CD4-positive, alpha-beta memory T cell (primary cell): Measurements from ENCODE around the gene MRPS18A. TPM values are rescaled to one million over a fixed set of nuclear protein-coding genes. Genes with fewer than 3 reads are reported as not detected.
A peak's percentile ranks its signal among the peaks of the same experiment; 100 is the strongest.

Source experiments
- CTCF ChIA-PET: fragments of 350-600 bp; sonication (Branson Sonifier 250); formaldehyde crosslinking; loops from one replicate; lab custom pipeline; 2021; ENCODE audit warnings: inconsistent platforms; ENCODE audit not compliant: partially characterized antibody; lab: Charles Lee
- POLR2A ChIA-PET: fragments of 350-600 bp; sonication (Branson Sonifier 250); formaldehyde crosslinking; loops from one replicate; lab custom pipeline; 2021; ENCODE audit not compliant: partially characterized antibody; lab: Charles Lee
- DNase-seq, 5 donors: peaks; one replicate each; pipeline versions ENCODE4 v3.0.0 to v3.0.0-alpha.2; 2020 to 2022; ENCODE audit warnings: mixed read lengths in 1 of 5
- H3K27ac ChIP-seq: one replicate; pipeline ENCODE4 v1.7.0; 2013; ENCODE audit warnings: low read depth, low read length
- H3K27me3 ChIP-seq: 2 replicates; pipeline ENCODE4 v1.7.0; 2013; ENCODE audit warnings: mild to moderate bottlenecking, low read length, moderate library complexity; ENCODE audit not compliant: insufficient read depth
- H3K36me3 ChIP-seq: 2 replicates; pipeline ENCODE4 v1.7.0; 2013; ENCODE audit warnings: mild to moderate bottlenecking, low read length, moderate library complexity; ENCODE audit not compliant: insufficient read depth
- H3K4me1 ChIP-seq: 2 replicates; pipeline ENCODE4 v1.7.0; 2013; ENCODE audit warnings: mild to moderate bottlenecking, low read length, moderate library complexity; ENCODE audit not compliant: insufficient read depth
- H3K4me3 ChIP-seq, 2 donors: one replicate each; pipeline ENCODE4 v1.7.0; 2013; ENCODE audit warnings: low read length in 2 of 2, mild to moderate bottlenecking in 1 of 2
- H3K9me3 ChIP-seq, 2 donors: one replicate each; pipeline ENCODE4 v1.7.0; 2013; ENCODE audit warnings: low read length in 2 of 2, control low read depth in 1 of 2; ENCODE audit not compliant: control insufficient read depth in 1 of 2
- H3K27ac Mint-ChIP-seq, 7 donors: one replicate each; pipeline ENCODE4 v1.8.0; 2020 to 2021; ENCODE audit warnings: mixed read lengths in 7 of 7, mild to moderate bottlenecking in 6 of 7, inconsistent platforms in 3 of 7, moderate library complexity in 3 of 7
- H3K27me3 Mint-ChIP-seq, 2 donors: one replicate each; pipeline ENCODE4 v1.8.0; 2020 to 2021; ENCODE audit warnings: mixed read lengths in 2 of 2
- H3K36me3 Mint-ChIP-seq, 2 donors: one replicate each; pipeline ENCODE4 v1.8.0; 2020 to 2021; ENCODE audit warnings: mixed read lengths in 2 of 2, inconsistent platforms in 1 of 2, mild to moderate bottlenecking in 1 of 2
- H3K4me1 Mint-ChIP-seq, 4 donors: one replicate each; pipeline ENCODE4 v1.8.0; 2020 to 2021; ENCODE audit warnings: mixed read lengths in 4 of 4, mild to moderate bottlenecking in 1 of 4
- H3K4me3 Mint-ChIP-seq, 8 donors: one replicate each; pipeline ENCODE4 v1.8.0; 2020 to 2021; ENCODE audit warnings: mixed read lengths in 8 of 8, mild to moderate bottlenecking in 7 of 8, moderate library complexity in 6 of 8, inconsistent platforms in 3 of 8
- H3K9me3 Mint-ChIP-seq, 8 donors: one replicate each; pipeline ENCODE4 v1.8.0; 2020 to 2021; ENCODE audit warnings: mixed read lengths in 8 of 8, mild to moderate bottlenecking in 5 of 8, inconsistent platforms in 3 of 8, moderate library complexity in 1 of 8
- intact Hi-C: fragments of 100-400 bp; cut with micrococcal nuclease; formaldehyde crosslinking; loops from one replicate; pipeline ENCODE4 v1.15.1; 2023
- polyA plus RNA-seq, 2 donors: library from polyadenylated mRNA; unstranded; fragments of 300-500 nt; fragmentation: Illumina TruSeq; gene quantifications; one replicate each; pipeline ENCODE4 v1.2.3, GENCODE V29; 2021
- total RNA-seq, 2 experiments: library from RNA; stranded (reverse); gene quantifications; one replicate each; pipeline ENCODE4 v1.2.3, GENCODE V29; 2021

MRPS18A gene
- total and polyA plus RNA-seq, 4 experiments from 2014 or later: 31.3 to 86.1 (median 47.5) TPM

- Histone ChIP-seq H3K9me3 (no peaks in the 10 kb centered on the region), H3K27ac (no peak overlapping the region), H3K4me1 (peaks cover 21% of the 10 kb centered on the region), H3K4me3 (no peak overlapping the region), H3K27me3 (no peaks in the 10 kb centered on the region), H3K36me3 (no peaks in the 10 kb centered on the region)
- H3K27ac Mint-ChIP-seq: peak overlapping the region in 1 of 7 donors; percentile 16
- no peak for DNase-seq
- H3K9me3 Mint-ChIP-seq: peaks cover 3 to 32% (median 10%) of the 10 kb centered on the region in 8 donors
- CTCF ChIA-PET: interaction anchor here (1.4 kb wide), 1 partner anchor 40 kb away, joined by 3 read pairs; the partner anchor contains the start of gene VEGFA
- intact Hi-C loops: no loop called here
- H3K4me3 Mint-ChIP-seq: no peak overlapping the region
- no peaks in the 10 kb centered on the region for H3K36me3 Mint-ChIP-seq
- peaks cover 3 to 40% (median 9%) of the 10 kb centered on the region in 4 donors for H3K4me1 Mint-ChIP-seq
- H3K27me3 Mint-ChIP-seq: no peaks in the 10 kb centered on the region
- POLR2A ChIA-PET: no interaction called here
Measured at GRCh38 chr6:43730634-43731033, 43.0 kb upstream of the MRPS18A start.

GRCh38 chr6:43729537-43729936, 41.9 kb upstream of the MRPS18A start:
- Mint-ChIP-seq H3K36me3 (no peaks in the 10 kb centered on the region), H3K27ac (no peak overlapping the region), H3K9me3 (peaks cover 3 to 32% (median 10%) of the 10 kb centered on the region in 8 donors), H3K4me3 (no peak overlapping the region), H3K4me1 (peaks cover 12 to 44% (median 19%) of the 10 kb centered on the region in 4 donors), H3K27me3 (no peaks in the 10 kb centered on the region)
- H3K27ac ChIP-seq: no peak overlapping the region
- H3K9me3 ChIP-seq: no peaks in the 10 kb centered on the region
- no peak overlapping the region for H3K4me3 ChIP-seq
- intact Hi-C loops: no loop called here
- DNase-seq: no peak
- no peaks in the 10 kb centered on the region for H3K36me3 ChIP-seq
- ChIA-PET POLR2A (no interaction called here), CTCF (no interaction called here)
- H3K27me3 ChIP-seq: no peaks in the 10 kb centered on the region
- H3K4me1 ChIP-seq: peaks cover 28% of the 10 kb centered on the region

GRCh38 chr6:43728586-43728985, 41.0 kb upstream of the MRPS18A start:
- peak overlapping the region in 1 of 7 donors; percentile 5 for H3K27ac Mint-ChIP-seq
- peaks cover 28% of the 10 kb centered on the region for H3K4me1 ChIP-seq
- H3K9me3 ChIP-seq: no peaks in the 10 kb centered on the region
- intact Hi-C loops: no loop called here
- DNase-seq: no peak
- no peak overlapping the region for H3K27ac ChIP-seq
- H3K27me3 Mint-ChIP-seq: no peaks in the 10 kb centered on the region
- ChIA-PET POLR2A (no interaction called here), CTCF (interaction anchor here (0.7 to 1.3 kb wide), 2 partner anchors 346 to 350 kb away, joined by 3 to 5 read pairs; no protein-coding TSS in a partner anchor)
- H3K9me3 Mint-ChIP-seq: peaks cover 3 to 32% (median 10%) of the 10 kb centered on the region in 8 donors
- H3K4me1 Mint-ChIP-seq: peaks cover 18 to 45% (median 27%) of the 10 kb centered on the region in 4 donors
- no peaks in the 10 kb centered on the region for H3K27me3 ChIP-seq
- no peak overlapping the region for H3K4me3 ChIP-seq
- H3K4me3 Mint-ChIP-seq: no peak overlapping the region
- no peaks in the 10 kb centered on the region for H3K36me3 Mint-ChIP-seq
- no peaks in the 10 kb centered on the region for H3K36me3 ChIP-seq

DNA sequence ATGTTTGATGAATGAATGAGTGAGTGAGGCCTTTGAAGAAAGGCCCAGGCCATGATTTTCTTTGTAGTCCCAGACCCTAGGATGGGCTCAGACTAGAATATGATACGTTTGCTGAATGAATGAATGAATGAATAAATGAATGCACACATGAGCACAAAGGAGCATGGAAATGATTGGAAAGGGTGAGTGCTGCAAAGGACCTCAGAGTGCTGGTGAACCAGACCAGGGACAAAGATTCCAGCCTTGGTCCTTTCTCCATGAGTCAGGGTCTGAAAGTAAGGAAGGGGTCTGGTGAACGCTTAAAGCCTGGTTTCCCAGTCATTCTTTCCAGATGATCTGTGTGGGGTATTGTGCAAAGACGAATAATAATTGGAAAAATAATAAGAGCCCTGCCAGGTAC, 40.0 kb upstream of the MRPS18A start:
- no peak overlapping the region for H3K27ac ChIP-seq
- H3K36me3 Mint-ChIP-seq: no peaks in the 10 kb centered on the region
- ChIA-PET POLR2A (no interaction called here), CTCF (no interaction called here)
- DNase-seq: no peak
- peak overlapping the region in 2 of 7 donors; percentile 61 to 69 for H3K27ac Mint-ChIP-seq
- no peak overlapping the region for H3K4me3 Mint-ChIP-seq
- intact Hi-C loops: no loop called here
- no peak overlapping the region for H3K4me3 ChIP-seq
- H3K9me3 Mint-ChIP-seq: peaks cover 3 to 27% (median 10%) of the 10 kb centered on the region in 8 donors
- H3K9me3 ChIP-seq: no peaks in the 10 kb centered on the region
- H3K27me3 ChIP-seq: no peaks in the 10 kb centered on the region
- no peaks in the 10 kb centered on the region for H3K27me3 Mint-ChIP-seq
- H3K36me3 ChIP-seq: no peaks in the 10 kb centered on the region
- H3K4me1 Mint-ChIP-seq: peaks cover 18 to 45% (median 29%) of the 10 kb centered on the region in 4 donors
- H3K4me1 ChIP-seq: peaks cover 28% of the 10 kb centered on the region

GRCh38 chr6:43725643-43726580, 38.3 kb upstream of the MRPS18A start:
- Mint-ChIP-seq H3K27ac (peak overlapping the region; percentile 34 to 97 (median 89)), H3K4me1 (peaks cover 18 to 45% (median 29%) of the 10 kb centered on the region in 4 donors), H3K4me3 (peak overlapping the region in 6 of 8 donors; percentile 39 to 85 (median 66)), H3K36me3 (no peaks in the 10 kb centered on the region), H3K27me3 (no peaks in the 10 kb centered on the region), H3K9me3 (peaks cover 0 to 14% (median 5%) of the 10 kb centered on the region in 8 donors)
- H3K4me3 ChIP-seq: no peak overlapping the region
- H3K9me3 ChIP-seq: no peaks in the 10 kb centered on the region
- intact Hi-C loops: loop anchor here (1.0 kb wide), 1 partner anchor 91 kb away; no protein-coding TSS in a partner anchor
- H3K4me1 ChIP-seq: peaks cover 28% of the 10 kb centered on the region
- CTCF ChIA-PET: interaction anchor here (1.5 to 2.7 kb wide), 6 partner anchors 9 to 354 kb away, joined by 5 to 48 read pairs (median 20); partner anchors contain the start of gene VEGFA
- DNase-seq: no peak
- H3K27ac ChIP-seq: peak overlapping the region; percentile 17
- no peaks in the 10 kb centered on the region for H3K36me3 ChIP-seq
- no peaks in the 10 kb centered on the region for H3K27me3 ChIP-seq
- POLR2A ChIA-PET: interaction anchor here (1.2 kb wide), 1 partner anchor 97 kb away, joined by 5 read pairs; the partner anchor contains the start of gene GTPBP2

- Mint-ChIP-seq H3K9me3 (peaks cover 0 to 10% (median 0%) of the 10 kb centered on the region in 8 donors), H3K36me3 (no peaks in the 10 kb centered on the region), H3K4me1 (peaks cover 18 to 45% (median 29%) of the 10 kb centered on the region in 4 donors), H3K4me3 (peak overlapping the region in 7 of 8 donors; percentile 39 to 85 (median 61)), H3K27me3 (no peaks in the 10 kb centered on the region), H3K27ac (peak overlapping the region; percentile 22 to 97 (median 89))
- CTCF ChIA-PET: interaction anchor here (0.8 to 2.7 kb wide), 15 partner anchors 10 to 361 kb away, joined by 3 to 48 read pairs (median 5); partner anchors contain the start of genes MRPS18A and VEGFA
- Histone ChIP-seq H3K36me3 (no peaks in the 10 kb centered on the region), H3K4me3 (no peak overlapping the region), H3K4me1 (peaks cover 28% of the 10 kb centered on the region), H3K9me3 (no peaks in the 10 kb centered on the region), H3K27me3 (no peaks in the 10 kb centered on the region), H3K27ac (peak overlapping the region; percentile 17)
- intact Hi-C loops: loop anchor here (1.0 kb wide), 4 partner anchors 46 to 354 kb away; no protein-coding TSS in a partner anchor
- POLR2A ChIA-PET: interaction anchor here (0.9 to 1.2 kb wide), 3 partner anchors 44 to 349 kb away, joined by 3 to 5 read pairs (median 4); partner anchors contain the start of gene GTPBP2
- DNase-seq: peak; percentile 79 to 86 (median 79)
Measured at GRCh38 chr6:43724914-43725642, 37.5 kb upstream of the MRPS18A start.
